Measurements from ENCODE around the gene BBIP1. TPM values are rescaled to one million over a fixed set of nuclear protein-coding genes. Genes with fewer than 3 reads are reported as not detected.
A peak's percentile ranks its signal among the peaks of the same experiment; 100 is the strongest.

The BBIP1 gene
- total RNA-seq, 4 donors from 2014 or later = 27.1 to 40.2 (median 28.7) TPM

- Histone ChIP-seq H3K27me3 (no peaks in the 10 kb centered on the region), H3K9me3 (no peaks in the 10 kb centered on the region), H3K4me3 (no peak overlapping the region), H3K27ac (peak overlapping the region in 3 of 4 donors; percentile 35 to 66 (median 59)), H3K36me3 (no peaks in the 10 kb centered on the region), H3K4me1 (peaks cover 0 to 34% (median 4%) of the 10 kb centered on the region in 3 donors)
- ATAC-seq = peak; percentile 55
- TF ChIP-seq CTCF (IDR thresholded peaks at IDR 0.05) (no peak), POLR2A (IDR thresholded peaks at IDR 0.05) (no peak), EP300 (IDR thresholded peaks at IDR 0.05) (no peak), POLR2AphosphoS5 (IDR thresholded peaks at IDR 0.05) (no peak)
- 66 to 100% methylated on average over 1 to 4 of the region's 6 CpGs for WGBS, 2 donors (ENCODE audit: low coverage in 1 of 2)
These were observed 59.6 kb downstream of the BBIP1 start for GRCh38 chr10:110859206-110859972.

GRCh38 chr10:110858297-110858934 lies 60.6 kb downstream of the BBIP1 start:
- Histone ChIP-seq H3K27ac (peak overlapping the region in 1 of 4 donors; percentile 19), H3K4me3 (no peak overlapping the region), H3K36me3 (no peaks in the 10 kb centered on the region), H3K9me3 (no peaks in the 10 kb centered on the region), H3K27me3 (no peaks in the 10 kb centered on the region), H3K4me1 (peaks cover 0 to 28% (median 4%) of the 10 kb centered on the region in 3 donors)
- no peak for ATAC-seq
- TF ChIP-seq CTCF (IDR thresholded peaks at IDR 0.05) (no peak), EP300 (IDR thresholded peaks at IDR 0.05) (no peak), POLR2A (IDR thresholded peaks at IDR 0.05) (no peak), POLR2AphosphoS5 (IDR thresholded peaks at IDR 0.05) (no peak)
- 50% methylated on average over 1 of the region's 1 CpG; no CpG with 5 or more reads in 1 of the 2 donors for WGBS, 2 donors (ENCODE audit: low coverage in 1 of 2)

- 41 to 73% methylated on average over 3 to 7 of the region's 12 CpGs for WGBS, 2 donors (ENCODE audit: low coverage in 1 of 2)
- no peaks in the 10 kb centered on the region for H3K9me3 ChIP-seq
- H3K27ac ChIP-seq = peak overlapping the region in 1 of 4 donors; percentile 19
- no peak for ATAC-seq
- no peaks in the 10 kb centered on the region for H3K36me3 ChIP-seq
- H3K27me3 ChIP-seq = no peaks in the 10 kb centered on the region
- no peak overlapping the region for H3K4me3 ChIP-seq
- TF ChIP-seq CTCF (IDR thresholded peaks at IDR 0.05) (no peak), EP300 (IDR thresholded peaks at IDR 0.05) (no peak), POLR2A (IDR thresholded peaks at IDR 0.05) (no peak), POLR2AphosphoS5 (IDR thresholded peaks at IDR 0.05) (no peak)
- H3K4me1 ChIP-seq = peaks cover 0 to 28% (median 4%) of the 10 kb centered on the region in 3 donors
These were observed 61.5 kb downstream of the BBIP1 start for GRCh38 chr10:110857265-110858171.

GRCh38 chr10:110853921-110854605 lies 64.9 kb downstream of the BBIP1 start:
- Histone ChIP-seq H3K9me3 (no peaks in the 10 kb centered on the region), H3K36me3 (no peaks in the 10 kb centered on the region), H3K27ac (no peak overlapping the region), H3K27me3 (no peaks in the 10 kb centered on the region), H3K4me1 (peaks cover 0 to 10% (median 2%) of the 10 kb centered on the region in 3 donors), H3K4me3 (no peak overlapping the region)
- no peak for TF ChIP-seq POLR2A (IDR thresholded peaks at IDR 0.05)
- no peak for TF ChIP-seq CTCF (IDR thresholded peaks at IDR 0.05)
- no peak for TF ChIP-seq EP300 (IDR thresholded peaks at IDR 0.05)
- TF ChIP-seq POLR2AphosphoS5 (IDR thresholded peaks at IDR 0.05) = no peak
- ATAC-seq = no peak
